Activated naive CD8-positive, alpha-beta T cell treated with anti-CD3 and anti-CD28 coated beads, Interleukin-2, amount 50 U/mL, for 16 hours (primary cell): Measurements from ENCODE around the gene PLIN1.

Source experiments
- DNase-seq: peaks from one replicate; pipeline ENCODE4 v3.0.0-alpha.2; 2020; ENCODE audit warnings: low read depth, low spot score

The PLIN1 gene

DNA sequence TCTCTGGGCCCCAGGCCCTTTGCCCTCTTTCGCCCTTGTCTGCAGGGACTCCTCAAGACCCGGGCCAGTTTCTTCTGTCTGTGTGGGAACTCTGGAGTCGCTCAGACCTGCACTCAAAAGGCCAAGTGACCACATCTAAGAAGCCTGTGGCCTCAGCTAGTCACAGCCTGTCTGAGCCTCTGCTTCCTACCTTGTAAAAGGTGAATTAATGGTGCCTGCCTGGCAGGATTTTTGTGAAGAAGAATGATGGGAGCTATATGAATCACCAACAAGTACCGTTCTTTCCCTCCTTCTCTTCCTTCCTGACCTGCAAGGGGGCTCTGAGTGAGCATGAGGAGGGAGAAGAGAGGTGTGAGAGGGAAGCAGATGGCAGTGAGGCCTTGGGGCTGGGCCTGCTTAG is 7.5 kb downstream of the PLIN1 start:
- no peak for DNase-seq

DNA sequence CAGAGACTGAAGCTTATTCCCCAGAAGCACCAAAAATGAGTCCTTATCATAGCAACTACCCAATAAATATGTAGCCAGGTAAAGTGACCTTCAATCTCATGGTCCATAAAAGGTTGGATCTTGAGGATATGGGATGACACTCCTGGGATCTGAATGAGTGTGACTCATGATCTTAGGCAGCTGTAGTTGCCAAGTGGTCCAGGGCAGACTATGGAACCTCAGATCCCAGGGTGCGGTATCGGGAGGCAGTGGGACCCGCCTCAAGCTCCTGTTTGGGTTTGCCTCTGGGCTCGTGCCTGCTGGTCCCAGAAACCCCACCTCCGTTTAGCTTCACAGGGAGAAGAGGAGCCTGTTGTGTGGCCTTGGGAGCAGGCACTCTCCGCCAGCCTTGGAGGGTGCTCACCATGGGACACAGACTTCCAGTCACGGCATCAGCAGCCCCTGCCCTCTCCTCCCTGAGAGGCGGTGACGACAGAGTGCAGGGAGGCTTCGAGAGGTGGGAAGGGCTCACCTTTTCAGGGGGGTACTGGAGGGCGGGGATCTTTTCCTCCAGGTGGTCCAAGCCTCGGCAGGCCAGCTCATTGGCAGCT is 8.1 kb downstream of the PLIN1 start:
- DNase-seq = no peak

DNA sequence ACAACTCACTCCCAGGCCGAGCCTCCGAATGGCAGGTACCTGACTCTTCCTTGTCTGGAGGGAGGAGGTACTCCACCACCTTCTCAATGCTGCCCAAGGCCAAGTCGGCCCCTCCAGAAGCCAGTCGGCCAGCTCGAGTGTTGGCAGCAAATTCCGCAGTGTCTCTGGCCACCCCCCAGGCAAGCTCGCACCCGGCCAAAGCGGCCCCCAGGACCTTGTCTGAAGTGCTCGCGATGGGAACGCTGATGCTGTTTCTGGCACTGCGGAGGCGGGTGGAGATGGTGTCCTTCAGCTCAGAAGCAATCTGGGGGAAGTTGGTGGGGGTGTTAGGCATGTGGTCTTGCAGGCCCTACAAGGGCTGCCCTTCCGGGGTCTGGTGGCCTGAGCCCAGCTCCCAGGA is 9.2 kb downstream of the PLIN1 start:
- DNase-seq = no peak

- no peak for DNase-seq
Measured at GRCh38 chr15:89669309-89669865, 9.8 kb downstream of the PLIN1 start.

GRCh38 chr15:89668171-89668570 is 11.0 kb downstream of the PLIN1 start:
- no peak for DNase-seq

GRCh38 chr15:89667706-89667960 is 11.5 kb downstream of the PLIN1 start:
- DNase-seq = no peak

GRCh38 chr15:89666858-89667705 is 12.1 kb downstream of the PLIN1 start:
- no peak for DNase-seq

DNA sequence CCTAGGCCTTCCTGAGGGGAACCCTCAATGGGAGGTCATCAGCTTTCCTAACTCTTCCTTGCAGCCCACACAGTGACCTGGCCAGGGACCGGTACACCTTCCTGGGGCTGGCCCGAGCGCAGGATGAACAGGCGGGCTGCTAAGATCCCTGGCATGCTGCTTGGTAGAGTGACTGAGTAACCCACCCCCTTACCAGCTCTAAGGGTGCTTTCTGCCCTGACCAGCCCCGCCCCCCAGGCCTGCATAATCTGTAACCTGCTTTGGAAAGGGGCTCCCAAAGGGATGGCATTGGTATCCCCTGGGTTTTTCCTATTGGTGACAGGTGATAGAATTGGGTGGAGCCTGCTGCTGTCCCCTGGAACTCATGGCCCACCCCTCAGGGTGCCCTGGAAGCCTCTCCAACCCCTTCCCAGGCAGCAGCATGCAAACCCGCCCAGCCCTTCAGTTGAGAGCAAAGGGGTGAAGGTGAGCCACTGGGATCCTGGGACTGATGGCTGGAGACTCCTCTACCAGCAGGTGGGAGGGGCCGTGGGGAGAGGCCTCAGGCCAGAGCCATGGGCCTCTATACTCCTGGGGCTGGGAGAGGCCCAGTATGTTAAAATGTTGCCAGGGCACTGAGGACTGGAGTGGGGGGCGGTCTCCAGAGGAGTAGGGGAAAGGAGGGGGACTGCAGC is 12.8 kb downstream of the PLIN1 start:
- no peak for DNase-seq

GRCh38 chr15:89665449-89666181 is 13.6 kb downstream of the PLIN1 start:
- no peak for DNase-seq

DNA sequence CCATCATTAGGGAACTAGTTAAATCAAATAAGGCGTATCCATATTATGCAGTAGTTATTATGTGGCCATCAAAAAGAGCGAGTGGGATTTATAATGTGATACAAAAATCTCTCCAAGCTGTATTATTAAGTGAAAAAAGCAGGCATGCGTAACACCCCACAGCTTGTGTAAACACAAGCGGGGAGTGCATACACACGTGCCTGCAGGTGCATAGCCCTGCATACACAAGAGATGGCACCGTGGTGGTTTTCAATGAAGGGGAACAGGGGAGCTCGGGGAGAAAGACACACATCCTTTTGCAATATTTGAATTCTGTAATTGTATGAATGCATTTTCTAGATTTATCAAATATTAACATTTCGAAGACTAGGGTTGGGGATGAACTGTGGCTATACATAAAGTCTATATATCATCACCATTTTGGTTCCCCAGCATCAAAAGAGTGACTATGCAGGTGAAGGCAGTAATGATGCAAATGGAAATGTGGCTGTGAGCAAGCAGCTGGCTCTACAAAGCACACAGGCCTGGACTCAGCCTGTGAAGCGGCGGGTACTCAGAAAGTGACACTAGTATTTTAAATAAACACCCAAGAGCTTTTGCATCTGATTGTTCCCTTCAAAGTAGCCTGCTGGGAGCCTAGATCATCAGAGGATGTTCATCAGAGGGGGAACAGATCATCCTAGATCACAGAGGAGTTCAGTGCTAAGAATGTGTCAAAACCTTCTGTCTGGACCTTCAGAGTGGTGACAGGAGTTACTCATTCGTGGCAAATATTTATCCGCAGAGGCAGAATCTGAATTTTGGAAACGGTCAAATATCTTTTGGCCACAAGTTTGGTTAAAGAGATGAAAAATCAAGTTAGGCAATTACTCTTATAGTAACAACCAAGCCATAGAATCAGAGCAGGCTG is 14.5 kb downstream of the PLIN1 start:
- no peak for DNase-seq

- DNase-seq = no peak
Measured at GRCh38 chr15:89662893-89663626, 16.1 kb downstream of the PLIN1 start.

DNA sequence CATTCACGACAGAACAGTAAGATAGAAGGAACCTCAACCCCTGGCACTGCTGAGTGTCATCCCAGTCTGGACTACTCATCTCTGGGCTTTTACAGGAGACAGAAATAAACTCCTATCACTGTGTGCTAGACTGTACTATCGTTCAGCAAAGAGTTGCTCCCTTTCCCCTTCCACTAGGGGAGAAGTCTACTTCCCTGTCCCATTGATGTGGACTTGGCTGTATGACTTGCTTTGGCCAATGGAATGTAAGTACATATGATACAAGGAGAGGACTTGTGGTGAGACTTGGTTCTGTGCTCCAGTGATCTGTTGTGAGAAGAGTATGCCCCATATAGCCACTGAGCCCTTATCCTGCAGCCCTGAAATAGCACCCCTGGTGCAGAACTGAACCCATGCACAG is 18.6 kb downstream of the PLIN1 start:
- no peak for DNase-seq

DNA sequence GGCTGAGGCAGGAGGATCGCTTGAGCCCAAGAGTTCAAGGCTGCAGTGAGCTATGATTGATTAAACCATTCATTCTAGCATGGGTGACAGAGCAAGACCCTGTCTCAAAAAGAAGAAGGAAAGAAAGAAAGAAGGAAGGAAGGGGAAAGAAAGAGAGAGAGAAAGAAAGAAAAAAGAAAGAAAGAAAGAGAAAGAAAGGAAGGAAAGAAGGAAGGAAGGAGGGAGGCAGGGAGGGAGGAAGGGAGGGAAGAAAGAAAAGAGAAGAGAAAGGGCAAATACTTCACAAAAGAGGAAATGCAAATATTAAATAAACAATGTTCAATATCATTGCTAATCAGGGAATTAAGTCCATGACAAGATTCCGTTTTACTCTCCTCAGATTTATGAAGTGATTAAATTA is 19.9 kb downstream of the PLIN1 start:
- no peak for DNase-seq

GRCh38 chr15:89657686-89658200 is 21.4 kb downstream of the PLIN1 start:
- DNase-seq = no peak

DNA sequence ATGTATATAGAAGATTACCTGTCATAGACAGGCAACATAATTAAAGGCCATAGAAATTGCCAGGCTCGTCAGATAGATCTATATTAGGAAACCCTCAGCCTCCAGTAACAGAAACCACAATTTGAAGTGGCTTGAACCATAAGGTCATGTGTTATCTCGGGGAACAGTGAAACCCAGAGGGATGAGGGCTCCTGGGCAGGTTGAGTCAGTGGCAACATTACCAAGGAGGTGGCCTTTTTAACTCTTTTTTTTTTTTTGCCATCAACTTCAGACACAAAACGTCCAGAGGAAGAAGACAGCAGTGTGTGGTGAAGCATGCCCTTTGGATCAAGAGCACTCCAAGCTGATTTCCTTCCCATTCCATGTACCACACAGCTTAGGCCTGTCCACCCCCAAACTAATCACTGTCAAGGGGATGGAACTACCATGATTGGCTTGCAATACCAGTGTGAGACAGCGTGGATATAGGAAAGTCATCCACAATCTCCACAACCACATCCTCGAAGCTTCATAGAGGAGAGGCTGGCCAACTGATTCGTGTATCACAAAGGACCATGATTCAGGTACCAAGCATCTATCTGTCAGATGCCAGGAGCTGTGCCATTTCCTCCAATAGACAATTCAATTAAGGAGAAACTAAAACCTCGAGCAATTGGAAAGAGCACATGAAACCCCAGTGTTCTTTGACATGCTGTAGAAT is 22.9 kb downstream of the PLIN1 start:
- no peak for DNase-seq

DNA sequence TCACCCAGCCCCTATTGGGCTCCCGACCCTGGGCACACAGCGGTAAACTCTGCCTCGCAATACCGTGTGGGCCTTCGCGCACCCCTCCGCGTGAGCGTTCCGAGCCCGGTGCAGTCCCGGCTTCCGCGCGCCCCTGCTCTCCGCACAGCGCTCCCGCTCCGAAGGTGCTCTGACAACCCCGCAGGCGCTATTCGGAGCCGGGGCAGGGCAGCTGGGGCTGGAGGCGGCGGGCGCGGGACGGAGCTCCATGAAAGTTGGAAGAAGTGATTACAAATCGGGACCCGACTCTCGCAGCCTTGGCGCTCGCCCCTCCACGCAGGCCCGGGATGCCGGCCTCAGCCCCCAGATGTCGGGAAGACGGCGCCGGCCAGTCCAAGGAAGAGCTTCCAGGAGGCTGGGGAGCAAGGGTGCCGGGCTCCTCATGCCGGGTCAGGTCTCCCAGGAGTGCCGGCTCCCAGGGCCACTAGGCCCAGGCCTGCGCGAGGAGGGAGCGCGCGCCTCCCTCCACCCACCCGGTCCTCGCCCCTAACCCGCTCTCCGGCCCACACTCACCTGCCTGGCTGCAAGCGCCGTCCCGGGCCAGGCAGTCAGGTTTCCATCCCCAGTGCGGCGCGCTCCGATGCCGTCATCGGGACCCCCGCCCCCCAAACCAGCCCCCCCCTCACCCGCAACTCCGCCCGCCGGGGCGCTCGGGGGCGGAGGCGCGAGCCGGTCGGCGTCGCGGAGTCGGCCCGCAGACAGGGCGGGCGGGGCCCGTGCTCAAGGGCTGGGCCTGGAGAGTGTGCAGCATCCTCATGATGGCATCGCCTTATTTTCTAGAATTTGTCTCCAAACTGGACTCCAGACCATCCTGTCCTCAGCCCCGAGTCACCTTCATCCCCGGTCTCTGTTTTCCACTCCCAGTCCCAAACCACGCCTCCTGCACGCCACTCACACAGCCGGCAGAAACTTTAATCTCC is 24.0 kb downstream of the PLIN1 start, which contains the start of gene KIF7:
Gene KIF7, minus strand, starts transcription at position 621 of the 959 bp plus-strand sequence. CDS start 2,537 bp downstream, outside the sequence.
- no peak for DNase-seq

GRCh38 chr15:89654301-89654761 is 24.8 kb downstream of the PLIN1 start:
- DNase-seq = no peak

GRCh38 chr15:89653578-89653977 is 25.6 kb downstream of the PLIN1 start:
- DNase-seq = no peak
